ENCODE measurements around the gene PRR29.

- TF ChIP-seq CTCF (IDR thresholded peaks at IDR 0.05) (peak; percentile 93), EZH2 (IDR thresholded peaks at IDR 0.05; ENCODE audit: borderline replicate concordance, insufficient read depth, low read depth, low read length, poor library complexity, severe bottlenecking) (no peak)
Observed at GRCh38 chr17:64028874-64029464, 30.8 kb downstream of the PRR29 start.
